Epidermal melanocyte (primary cell): ENCODE results near the gene HLCS.

Experiments
- DNase-seq: peaks from one replicate; pipeline ENCODE4 v3.0.0; 2011; ENCODE audit warnings: low spot score; ENCODE audit not compliant: insufficient read length

HLCS gene

GRCh38 chr21:36883532-36884486 lies 82.7 kb downstream of the HLCS start:
- no peak for DNase-seq

- DNase-seq: no peak
These were observed 83.7 kb downstream of the HLCS start for GRCh38 chr21:36882776-36883175.

- DNase-seq: no peak
These were observed 85.2 kb downstream of the HLCS start for GRCh38 chr21:36881228-36881627.

- DNase-seq: no peak
These were observed 86.6 kb downstream of the HLCS start for GRCh38 chr21:36879827-36880226.

GRCh38 chr21:36877741-36878140 lies 88.7 kb downstream of the HLCS start:
- no peak for DNase-seq

- DNase-seq: no peak
These were observed 91.8 kb downstream of the HLCS start for GRCh38 chr21:36874665-36875064.

GRCh38 chr21:36873513-36873912 lies 93.0 kb downstream of the HLCS start:
- no peak for DNase-seq

- DNase-seq: no peak
These were observed 99.1 kb downstream of the HLCS start for GRCh38 chr21:36867291-36867905.

- DNase-seq: no peak
These were observed 100.0 kb downstream of the HLCS start for GRCh38 chr21:36866419-36866818.

- no peak for DNase-seq
These were observed 101.5 kb downstream of the HLCS start for GRCh38 chr21:36864974-36865373.

GRCh38 chr21:36863260-36863659 lies 103.2 kb downstream of the HLCS start:
- no peak for DNase-seq

GRCh38 chr21:36861595-36862323 lies 104.7 kb downstream of the HLCS start:
- DNase-seq: no peak

- no peak for DNase-seq
These were observed 105.5 kb downstream of the HLCS start for GRCh38 chr21:36860736-36861594.

- no peak for DNase-seq
These were observed 106.5 kb downstream of the HLCS start for GRCh38 chr21:36859744-36860501.

- DNase-seq: no peak
These were observed 108.0 kb downstream of the HLCS start for GRCh38 chr21:36858320-36858957.

- DNase-seq: no peak
These were observed 109.8 kb downstream of the HLCS start for GRCh38 chr21:36856643-36857042.

- no peak for DNase-seq
These were observed 112.1 kb downstream of the HLCS start for GRCh38 chr21:36854391-36854790.

GRCh38 chr21:36852864-36853263 lies 113.6 kb downstream of the HLCS start:
- no peak for DNase-seq

- DNase-seq: no peak
These were observed 114.2 kb downstream of the HLCS start for GRCh38 chr21:36852293-36852692.

- DNase-seq: no peak
These were observed 115.3 kb downstream of the HLCS start for GRCh38 chr21:36851121-36851520.
